ENCODE measurements around the gene MACROD2.

The MACROD2 gene

GRCh38 chr20:15482525-15482924, 1487.2 kb downstream of the MACROD2 start:
- 58 to 93% methylated on average over 3 of the region's 3 CpGs for WGBS, 2 experiments
- no peak overlapping the region for H3K4me3 ChIP-seq (ENCODE audit: insufficient read depth, low read depth, low read length)
- H3K27ac ChIP-seq (ENCODE audit: insufficient read depth, low read depth, low read length, poor library complexity, severe bottlenecking) = no peak overlapping the region
- H3K27me3 ChIP-seq (ENCODE audit: control insufficient read depth, insufficient read depth, low read length, poor library complexity, severe bottlenecking) = no peaks in the 10 kb centered on the region
- H3K36me3 ChIP-seq (ENCODE audit: control insufficient read depth, insufficient read depth, low read length) = no peaks in the 10 kb centered on the region
- no peaks in the 10 kb centered on the region for H3K9me3 ChIP-seq (ENCODE audit: control insufficient read depth, low read length)
- no peaks in the 10 kb centered on the region for H3K4me1 ChIP-seq (ENCODE audit: control insufficient read depth, insufficient read depth, low read length)

DNA sequence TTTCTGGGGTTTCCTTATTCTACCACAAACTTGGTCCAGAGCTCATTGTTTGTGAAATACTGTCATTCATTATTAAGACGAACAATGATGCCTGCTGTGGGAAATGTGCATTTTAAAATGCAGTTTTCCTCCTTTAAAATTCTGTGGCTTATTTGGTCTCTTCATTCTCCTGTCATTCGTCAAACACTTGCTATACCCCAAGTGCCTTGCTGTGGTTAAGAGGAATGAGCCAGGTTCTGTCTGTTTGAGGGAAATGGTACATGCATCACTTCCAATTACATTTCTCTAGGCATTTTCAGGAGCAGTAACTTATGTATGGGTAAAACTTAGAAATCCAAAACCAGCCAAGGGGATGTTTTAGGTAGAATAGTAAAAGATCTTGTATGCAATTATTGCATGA, 1490.2 kb downstream of the MACROD2 start:
- Histone ChIP-seq H3K4me1 (ENCODE audit: control insufficient read depth, insufficient read depth, low read length) (no peaks in the 10 kb centered on the region), H3K27ac (ENCODE audit: insufficient read depth, low read depth, low read length, poor library complexity, severe bottlenecking) (no peak overlapping the region), H3K4me3 (ENCODE audit: insufficient read depth, low read depth, low read length) (no peak overlapping the region), H3K9me3 (ENCODE audit: control insufficient read depth, low read length) (no peaks in the 10 kb centered on the region), H3K27me3 (ENCODE audit: control insufficient read depth, insufficient read depth, low read length, poor library complexity, severe bottlenecking) (no peaks in the 10 kb centered on the region), H3K36me3 (ENCODE audit: control insufficient read depth, insufficient read depth, low read length) (no peaks in the 10 kb centered on the region)
- 67 to 69% methylated on average over 2 of the region's 2 CpGs for WGBS, 2 experiments

DNA sequence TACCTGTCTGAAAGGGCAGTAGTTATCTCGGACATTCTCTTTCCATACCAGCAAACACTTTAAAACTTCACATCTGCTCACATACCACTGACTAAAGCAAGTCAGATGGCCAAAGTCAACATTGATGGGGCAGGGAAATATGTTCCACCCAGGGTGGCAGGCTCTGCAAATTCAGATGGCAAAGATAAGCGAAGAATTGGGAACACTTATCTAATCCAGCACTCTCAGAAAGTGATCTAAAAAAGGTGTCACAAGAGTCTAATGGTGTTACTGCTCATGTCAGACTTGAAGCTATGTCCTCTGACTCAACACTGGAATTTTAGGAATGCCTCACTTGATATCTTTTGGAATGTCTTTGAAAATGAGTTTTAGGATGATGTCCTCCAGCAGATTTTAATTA, 1491.7 kb downstream of the MACROD2 start:
- H3K4me1 ChIP-seq (ENCODE audit: control insufficient read depth, insufficient read depth, low read length) = no peaks in the 10 kb centered on the region
- no peaks in the 10 kb centered on the region for H3K9me3 ChIP-seq (ENCODE audit: control insufficient read depth, low read length)
- no peak overlapping the region for H3K27ac ChIP-seq (ENCODE audit: insufficient read depth, low read depth, low read length, poor library complexity, severe bottlenecking)
- no peak overlapping the region for H3K4me3 ChIP-seq (ENCODE audit: insufficient read depth, low read depth, low read length)
- no peaks in the 10 kb centered on the region for H3K36me3 ChIP-seq (ENCODE audit: control insufficient read depth, insufficient read depth, low read length)
- WGBS, 2 experiments = 94 to 100% methylated on average over 2 of the region's 2 CpGs
- H3K27me3 ChIP-seq (ENCODE audit: control insufficient read depth, insufficient read depth, low read length, poor library complexity, severe bottlenecking) = no peaks in the 10 kb centered on the region

- Histone ChIP-seq H3K4me3 (ENCODE audit: insufficient read depth, low read depth, low read length) (no peak overlapping the region), H3K9me3 (ENCODE audit: control insufficient read depth, low read length) (no peaks in the 10 kb centered on the region), H3K27me3 (ENCODE audit: control insufficient read depth, insufficient read depth, low read length, poor library complexity, severe bottlenecking) (no peaks in the 10 kb centered on the region), H3K4me1 (ENCODE audit: control insufficient read depth, insufficient read depth, low read length) (no peaks in the 10 kb centered on the region), H3K27ac (ENCODE audit: insufficient read depth, low read depth, low read length, poor library complexity, severe bottlenecking) (no peak overlapping the region), H3K36me3 (ENCODE audit: control insufficient read depth, insufficient read depth, low read length) (no peaks in the 10 kb centered on the region)
- 88 to 97% methylated on average over 2 of the region's 2 CpGs for WGBS, 2 experiments
These were observed 1492.4 kb downstream of the MACROD2 start for GRCh38 chr20:15487682-15488081.

GRCh38 chr20:15491575-15491974, 1496.3 kb downstream of the MACROD2 start:
- Histone ChIP-seq H3K36me3 (ENCODE audit: control insufficient read depth, insufficient read depth, low read length) (no peaks in the 10 kb centered on the region), H3K4me1 (ENCODE audit: control insufficient read depth, insufficient read depth, low read length) (peaks cover 10% of the 10 kb centered on the region), H3K4me3 (ENCODE audit: insufficient read depth, low read depth, low read length) (no peak overlapping the region), H3K9me3 (ENCODE audit: control insufficient read depth, low read length) (no peaks in the 10 kb centered on the region), H3K27me3 (ENCODE audit: control insufficient read depth, insufficient read depth, low read length, poor library complexity, severe bottlenecking) (no peaks in the 10 kb centered on the region), H3K27ac (ENCODE audit: insufficient read depth, low read depth, low read length, poor library complexity, severe bottlenecking) (no peak overlapping the region)
- 75 to 88% methylated on average over 1 of the region's 1 CpG for WGBS, 2 experiments

- no peaks in the 10 kb centered on the region for H3K36me3 ChIP-seq (ENCODE audit: control insufficient read depth, insufficient read depth, low read length)
- no peaks in the 10 kb centered on the region for H3K27me3 ChIP-seq (ENCODE audit: control insufficient read depth, insufficient read depth, low read length, poor library complexity, severe bottlenecking)
- no peaks in the 10 kb centered on the region for H3K9me3 ChIP-seq (ENCODE audit: control insufficient read depth, low read length)
- no peak overlapping the region for H3K27ac ChIP-seq (ENCODE audit: insufficient read depth, low read depth, low read length, poor library complexity, severe bottlenecking)
- no peak overlapping the region for H3K4me3 ChIP-seq (ENCODE audit: insufficient read depth, low read depth, low read length)
- WGBS, 2 experiments = 88 to 91% methylated on average over 2 of the region's 2 CpGs
- H3K4me1 ChIP-seq (ENCODE audit: control insufficient read depth, insufficient read depth, low read length) = peaks cover 10% of the 10 kb centered on the region
These were observed 1499.5 kb downstream of the MACROD2 start for GRCh38 chr20:15494851-15495250.

- Histone ChIP-seq H3K9me3 (ENCODE audit: control insufficient read depth, low read length) (no peaks in the 10 kb centered on the region), H3K27ac (ENCODE audit: insufficient read depth, low read depth, low read length, poor library complexity, severe bottlenecking) (no peak overlapping the region), H3K36me3 (ENCODE audit: control insufficient read depth, insufficient read depth, low read length) (no peaks in the 10 kb centered on the region), H3K4me1 (ENCODE audit: control insufficient read depth, insufficient read depth, low read length) (peaks cover 10% of the 10 kb centered on the region), H3K4me3 (ENCODE audit: insufficient read depth, low read depth, low read length) (no peak overlapping the region), H3K27me3 (ENCODE audit: control insufficient read depth, insufficient read depth, low read length, poor library complexity, severe bottlenecking) (no peaks in the 10 kb centered on the region)
- WGBS, 2 experiments = 88 to 93% methylated on average over 2 to 3 of the region's 3 CpGs
These were observed 1501.3 kb downstream of the MACROD2 start for GRCh38 chr20:15496501-15497039.

- whole genome bisulfite sequencing, 2 experiments = 95 to 100% methylated on average over 1 to 2 of the region's 2 CpGs
- no peak overlapping the region for H3K27ac ChIP-seq (ENCODE audit: insufficient read depth, low read depth, low read length, poor library complexity, severe bottlenecking)
- no peaks in the 10 kb centered on the region for H3K36me3 ChIP-seq (ENCODE audit: control insufficient read depth, insufficient read depth, low read length)
- peaks cover 10% of the 10 kb centered on the region for H3K4me1 ChIP-seq (ENCODE audit: control insufficient read depth, insufficient read depth, low read length)
- H3K9me3 ChIP-seq (ENCODE audit: control insufficient read depth, low read length) = no peaks in the 10 kb centered on the region
- H3K27me3 ChIP-seq (ENCODE audit: control insufficient read depth, insufficient read depth, low read length, poor library complexity, severe bottlenecking) = no peaks in the 10 kb centered on the region
- no peak overlapping the region for H3K4me3 ChIP-seq (ENCODE audit: insufficient read depth, low read depth, low read length)
These were observed 1503.6 kb downstream of the MACROD2 start for GRCh38 chr20:15498926-15499325.

GRCh38 chr20:15506311-15506710, 1511.0 kb downstream of the MACROD2 start:
- WGBS, 2 experiments = 92 to 97% methylated on average over 5 of the region's 5 CpGs
- H3K4me3 ChIP-seq (ENCODE audit: insufficient read depth, low read depth, low read length) = no peak overlapping the region

GRCh38 chr20:15507151-15507550, 1511.8 kb downstream of the MACROD2 start:
- 92 to 93% methylated on average over 3 of the region's 3 CpGs for WGBS, 2 experiments

More at GRCh38 chr20:15506311-15506710, 1511.0 kb downstream of the MACROD2 start:
- Histone ChIP-seq H3K9me3 (ENCODE audit: control insufficient read depth, low read length) (no peaks in the 10 kb centered on the region), H3K36me3 (ENCODE audit: control insufficient read depth, insufficient read depth, low read length) (no peaks in the 10 kb centered on the region), H3K27ac (ENCODE audit: insufficient read depth, low read depth, low read length, poor library complexity, severe bottlenecking) (no peak overlapping the region), H3K4me1 (ENCODE audit: control insufficient read depth, insufficient read depth, low read length) (no peaks in the 10 kb centered on the region), H3K27me3 (ENCODE audit: control insufficient read depth, insufficient read depth, low read length, poor library complexity, severe bottlenecking) (no peaks in the 10 kb centered on the region)

GRCh38 chr20:15511551-15511950, 1516.2 kb downstream of the MACROD2 start:
- no peak overlapping the region for H3K27ac ChIP-seq (ENCODE audit: insufficient read depth, low read depth, low read length, poor library complexity, severe bottlenecking)
- no peaks in the 10 kb centered on the region for H3K4me1 ChIP-seq (ENCODE audit: control insufficient read depth, insufficient read depth, low read length)
- no peak overlapping the region for H3K4me3 ChIP-seq (ENCODE audit: insufficient read depth, low read depth, low read length)
- no peaks in the 10 kb centered on the region for H3K36me3 ChIP-seq (ENCODE audit: control insufficient read depth, insufficient read depth, low read length)
- H3K9me3 ChIP-seq (ENCODE audit: control insufficient read depth, low read length) = no peaks in the 10 kb centered on the region
- WGBS, 2 experiments = 86 to 90% methylated on average over 1 of the region's 1 CpG
- no peaks in the 10 kb centered on the region for H3K27me3 ChIP-seq (ENCODE audit: control insufficient read depth, insufficient read depth, low read length, poor library complexity, severe bottlenecking)

More at GRCh38 chr20:15507151-15507550, 1511.8 kb downstream of the MACROD2 start:
- H3K36me3 ChIP-seq (ENCODE audit: control insufficient read depth, insufficient read depth, low read length) = no peaks in the 10 kb centered on the region
- no peak overlapping the region for H3K4me3 ChIP-seq (ENCODE audit: insufficient read depth, low read depth, low read length)
- no peak overlapping the region for H3K27ac ChIP-seq (ENCODE audit: insufficient read depth, low read depth, low read length, poor library complexity, severe bottlenecking)
- no peaks in the 10 kb centered on the region for H3K4me1 ChIP-seq (ENCODE audit: control insufficient read depth, insufficient read depth, low read length)
- H3K27me3 ChIP-seq (ENCODE audit: control insufficient read depth, insufficient read depth, low read length, poor library complexity, severe bottlenecking) = no peaks in the 10 kb centered on the region
- H3K9me3 ChIP-seq (ENCODE audit: control insufficient read depth, low read length) = no peaks in the 10 kb centered on the region
